ENCODE results near the gene UGGT2. TPM values are rescaled to one million over a fixed set of nuclear protein-coding genes. Genes with fewer than 3 reads are reported as not detected.
"Not testable (repeated sequence)": the region's sequence is repeated elsewhere in the genome, so short reads cannot be mapped to it uniquely, and the experiment has no call there.

The UGGT2 gene
- total and polyA plus RNA-seq, 2 donors (not counting 1 experiment from before 2014, with no cell fraction given): 0.39 to 6.7 TPM

GRCh38 chr13:96065849-96066248, 12.6 kb upstream of the UGGT2 start:
- TF ChIP-seq, protein P1, sequence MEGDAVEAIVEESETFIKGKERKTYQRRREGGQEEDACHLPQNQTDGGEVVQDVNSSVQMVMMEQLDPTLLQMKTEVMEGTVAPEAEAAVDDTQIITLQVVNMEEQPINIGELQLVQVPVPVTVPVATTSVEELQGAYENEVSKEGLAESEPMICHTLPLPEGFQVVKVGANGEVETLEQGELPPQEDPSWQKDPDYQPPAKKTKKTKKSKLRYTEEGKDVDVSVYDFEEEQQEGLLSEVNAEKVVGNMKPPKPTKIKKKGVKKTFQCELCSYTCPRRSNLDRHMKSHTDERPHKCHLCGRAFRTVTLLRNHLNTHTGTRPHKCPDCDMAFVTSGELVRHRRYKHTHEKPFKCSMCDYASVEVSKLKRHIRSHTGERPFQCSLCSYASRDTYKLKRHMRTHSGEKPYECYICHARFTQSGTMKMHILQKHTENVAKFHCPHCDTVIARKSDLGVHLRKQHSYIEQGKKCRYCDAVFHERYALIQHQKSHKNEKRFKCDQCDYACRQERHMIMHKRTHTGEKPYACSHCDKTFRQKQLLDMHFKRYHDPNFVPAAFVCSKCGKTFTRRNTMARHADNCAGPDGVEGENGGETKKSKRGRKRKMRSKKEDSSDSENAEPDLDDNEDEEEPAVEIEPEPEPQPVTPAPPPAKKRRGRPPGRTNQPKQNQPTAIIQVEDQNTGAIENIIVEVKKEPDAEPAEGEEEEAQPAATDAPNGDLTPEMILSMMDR (IDR thresholded peaks at IDR 0.05): no peak
- TF ChIP-seq EZH2 (IDR thresholded peaks at IDR 0.05; ENCODE audit: borderline replicate concordance, insufficient read depth, low read depth, low read length, poor library complexity, severe bottlenecking): no peak
- intact Hi-C loops (cut with micrococcal nuclease): no loop called here
- no peak overlapping the region for H3K4me3 Mint-ChIP-seq

DNA sequence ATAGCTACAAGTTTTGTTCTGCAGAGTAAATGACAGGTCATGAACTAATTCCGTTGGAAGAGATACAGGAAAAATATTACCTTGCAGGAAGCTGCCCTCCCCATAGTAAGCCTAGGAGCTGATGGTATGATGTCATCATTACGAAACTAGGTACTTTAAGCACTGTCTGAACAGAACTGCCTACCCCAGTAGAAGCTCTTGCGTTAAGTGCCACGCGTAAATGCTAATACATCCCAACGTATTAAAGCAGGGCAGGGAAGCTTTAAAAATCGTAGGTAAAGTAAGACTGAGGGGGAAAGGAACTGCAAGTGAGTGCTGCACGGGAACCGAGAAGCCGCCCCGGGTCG, 572 bp downstream of the UGGT2 start:
- Histone ChIP-seq H3K4me2 (replicated peaks; ENCODE audit: low read depth, low read length, poor library complexity, severe bottlenecking) (peak overlapping the region; percentile 60), H3K27me3 (replicated peaks in 1 of 4; ENCODE audit: control extremely low read depth in 1 of 4, control insufficient read depth in 3 of 4, insufficient read depth in 4 of 4, low read length in 3 of 4) (peaks cover 0 to 17% (median 2%) of the 10 kb centered on the region in 4 experiments), H3K79me2 (ENCODE audit: control insufficient read depth, insufficient read depth, low read length) (no peaks in the 10 kb centered on the region), H3K9ac (ENCODE audit: low read length) (peak overlapping the region; percentile 56), H2AFZ (ENCODE audit: insufficient read depth, low read depth, low read length, poor library complexity, severe bottlenecking) (peak overlapping the region; percentile 64), H3K4me1 (ENCODE audit: control insufficient read depth in 2 of 2, insufficient read depth in 2 of 2, low read length in 2 of 2) (peaks cover 0 to 4% of the 10 kb centered on the region in 2 donors), H3K27ac (ENCODE audit: low read length in 2 of 2) (no peak overlapping the region), H3K9me3 (ENCODE audit: control extremely low read depth in 1 of 3, control insufficient read depth in 2 of 3, insufficient read depth in 1 of 3, low read length in 2 of 3) (peaks cover 0 to 17% (median 0%) of the 10 kb centered on the region in 3 donors), H3K36me3 (replicated peaks in 1 of 2; ENCODE audit: control extremely low read depth in 1 of 2, control insufficient read depth in 1 of 2, extremely low read depth in 1 of 2, insufficient read depth in 2 of 2, low read length in 1 of 2) (no peaks in the 10 kb centered on the region), H3K4me3 (ENCODE audit: control extremely low read depth in 1 of 5, extremely low read depth in 1 of 5, insufficient read depth in 1 of 5, low read depth in 2 of 5, low read length in 4 of 5) (peak overlapping the region in 4 of 5 experiments; percentile 42 to 62 (median 48)), H4K20me1 (ENCODE audit: control insufficient read depth, insufficient read depth, low read length, poor library complexity, severe bottlenecking) (no peaks in the 10 kb centered on the region)
- peaks cover 15% of the 10 kb centered on the region for H3K27me3 Mint-ChIP-seq
- no peaks in the 10 kb centered on the region for H3K9me3 Mint-ChIP-seq (ENCODE audit: insufficient read depth)
- peaks cover 10% of the 10 kb centered on the region for H3K4me1 Mint-ChIP-seq
- DNase-seq (peak; percentile 10), ATAC-seq (ENCODE audit: low read depth) (no peak)
- intact Hi-C loops (cut with micrococcal nuclease): no loop called here
- H3K27ac Mint-ChIP-seq: peak overlapping the region; percentile 60
- CTCF ChIA-PET: no interaction called here
- POLR2A ChIA-PET: interaction anchor here (0.7 kb wide), 1 partner anchor 324 kb away, joined by 3 read pairs; no protein-coding TSS in a partner anchor
- TF ChIP-seq EZH2 (IDR thresholded peaks at IDR 0.05; ENCODE audit: borderline replicate concordance, insufficient read depth, low read depth, low read length, poor library complexity, severe bottlenecking): no peak
- TF ChIP-seq, protein P1 (IDR thresholded peaks at IDR 0.05): no peak
- H3K4me3 Mint-ChIP-seq: peak overlapping the region; percentile 94
- WGBS (ENCODE audit: insufficient coverage): 7% methylated on average over 10 of the region's 12 CpGs

More at GRCh38 chr13:96065849-96066248, 12.6 kb upstream of the UGGT2 start:
- H3K27me3 Mint-ChIP-seq: no peaks in the 10 kb centered on the region
- Histone ChIP-seq H3K27me3 (replicated peaks in 1 of 4; ENCODE audit: control extremely low read depth in 1 of 4, control insufficient read depth in 3 of 4, insufficient read depth in 4 of 4, low read length in 3 of 4) (no peaks in the 10 kb centered on the region), H3K4me1 (ENCODE audit: control insufficient read depth in 2 of 2, insufficient read depth in 2 of 2, low read length in 2 of 2) (no peaks in the 10 kb centered on the region), H3K36me3 (replicated peaks in 1 of 2; ENCODE audit: control extremely low read depth in 1 of 2, control insufficient read depth in 1 of 2, extremely low read depth in 1 of 2, insufficient read depth in 2 of 2, low read length in 1 of 2) (no peaks in the 10 kb centered on the region), H3K79me2 (ENCODE audit: control insufficient read depth, insufficient read depth, low read length) (no peaks in the 10 kb centered on the region), H4K20me1 (ENCODE audit: control insufficient read depth, insufficient read depth, low read length, poor library complexity, severe bottlenecking) (no peaks in the 10 kb centered on the region), H3K27ac (ENCODE audit: low read length in 2 of 2) (no peak overlapping the region), H3K4me2 (replicated peaks; ENCODE audit: low read depth, low read length, poor library complexity, severe bottlenecking) (no peak overlapping the region), H3K4me3 (ENCODE audit: control extremely low read depth in 1 of 5, extremely low read depth in 1 of 5, insufficient read depth in 1 of 5, low read depth in 2 of 5, low read length in 4 of 5) (no peak overlapping the region), H3K9ac (ENCODE audit: low read length) (no peak overlapping the region), H2AFZ (ENCODE audit: insufficient read depth, low read depth, low read length, poor library complexity, severe bottlenecking) (no peak overlapping the region), H3K9me3 (ENCODE audit: control extremely low read depth in 1 of 3, control insufficient read depth in 2 of 3, insufficient read depth in 1 of 3, low read length in 2 of 3) (peaks cover 0 to 1% (median 0%) of the 10 kb centered on the region in 3 donors)
- ATAC-seq (ENCODE audit: low read depth) (no peak), DNase-seq (no peak)
- no peak overlapping the region for H3K27ac Mint-ChIP-seq
- ChIA-PET POLR2A (no interaction called here), CTCF (no interaction called here)
- 94% methylated on average over 2 of the region's 2 CpGs for WGBS (ENCODE audit: insufficient coverage)
- H3K9me3 Mint-ChIP-seq (ENCODE audit: insufficient read depth): peaks cover 2% of the 10 kb centered on the region
- no peaks in the 10 kb centered on the region for H3K4me1 Mint-ChIP-seq

- H3K27ac Mint-ChIP-seq; DNase-seq; CTCF ChIA-PET; H3K9me3 Mint-ChIP-seq (ENCODE audit: insufficient read depth); H3K36me3 ChIP-seq (replicated peaks in 1 of 2; ENCODE audit: control extremely low read depth in 1 of 2, control insufficient read depth in 1 of 2, extremely low read depth in 1 of 2, insufficient read depth in 2 of 2, low read length in 1 of 2); H3K4me1 Mint-ChIP-seq; intact Hi-C loops (cut with micrococcal nuclease); ATAC-seq (ENCODE audit: low read depth); H3K79me2 ChIP-seq (ENCODE audit: control insufficient read depth, insufficient read depth, low read length); POLR2A ChIA-PET; H4K20me1 ChIP-seq (ENCODE audit: control insufficient read depth, insufficient read depth, low read length, poor library complexity, severe bottlenecking); H3K4me2 ChIP-seq (replicated peaks; ENCODE audit: low read depth, low read length, poor library complexity, severe bottlenecking); H3K9ac ChIP-seq (ENCODE audit: low read length); H3K4me1 ChIP-seq (ENCODE audit: control insufficient read depth in 2 of 2, insufficient read depth in 2 of 2, low read length in 2 of 2); H3K4me3 ChIP-seq (ENCODE audit: control extremely low read depth in 1 of 5, extremely low read depth in 1 of 5, insufficient read depth in 1 of 5, low read depth in 2 of 5, low read length in 4 of 5); H3K27ac ChIP-seq (ENCODE audit: low read length in 2 of 2); H2AFZ ChIP-seq (ENCODE audit: insufficient read depth, low read depth, low read length, poor library complexity, severe bottlenecking): not testable (repeated sequence)
- peaks cover 0 to 18% (median 0%) of the 10 kb centered on the region in 3 donors for H3K9me3 ChIP-seq (ENCODE audit: control extremely low read depth in 1 of 3, control insufficient read depth in 2 of 3, insufficient read depth in 1 of 3, low read length in 2 of 3)
- Mint-ChIP-seq H3K4me3 (peak overlapping the region; percentile 94), H3K27me3 (peaks cover 15% of the 10 kb centered on the region)
- WGBS (ENCODE audit: insufficient coverage): no CpG with 5 or more reads among the region's 3 CpGs
- peaks cover 0 to 17% (median 2%) of the 10 kb centered on the region in 4 experiments for H3K27me3 ChIP-seq (replicated peaks in 1 of 4; ENCODE audit: control extremely low read depth in 1 of 4, control insufficient read depth in 3 of 4, insufficient read depth in 4 of 4, low read length in 3 of 4)
These were observed 1.3 kb downstream of the UGGT2 start for GRCh38 chr13:96051946-96052345.
